ENCODE measurements around the gene TEX10. TPM values are rescaled to one million over a fixed set of nuclear protein-coding genes. Genes with fewer than 3 reads are reported as not detected.

The TEX10 gene
- total RNA-seq, 1 donor from 2014 or later: 35.1 TPM

- H3K27ac Mint-ChIP-seq: no peak overlapping the region
- H3K36me3 Mint-ChIP-seq (ENCODE audit: insufficient read depth): peaks cover 39% of the 10 kb centered on the region
- no peak for TF ChIP-seq CTCF (IDR thresholded peaks at IDR 0.05; ENCODE audit: unreplicated experiment)
Observed at GRCh38 chr9:100282388-100282719, 70.4 kb downstream of the TEX10 start.

GRCh38 chr9:100281676-100282387 lies 70.9 kb downstream of the TEX10 start:
- H3K4me1 Mint-ChIP-seq (ENCODE audit: low read depth): no peaks in the 10 kb centered on the region
- H3K36me3 Mint-ChIP-seq (ENCODE audit: insufficient read depth): peaks cover 41% of the 10 kb centered on the region
- TF ChIP-seq CTCF (IDR thresholded peaks at IDR 0.05; ENCODE audit: unreplicated experiment): no peak
- peaks cover 12% of the 10 kb centered on the region for H3K9me3 Mint-ChIP-seq (ENCODE audit: low read depth)
- no peak for DNase-seq (ENCODE audit: low spot score, unreplicated experiment)
- no peak overlapping the region for H3K27ac Mint-ChIP-seq
- no peak overlapping the region for H3K4me3 Mint-ChIP-seq (ENCODE audit: low read depth)
- H3K27me3 Mint-ChIP-seq: no peaks in the 10 kb centered on the region

More at GRCh38 chr9:100282388-100282719, 70.4 kb downstream of the TEX10 start:
- Mint-ChIP-seq H3K9me3 (ENCODE audit: low read depth) (peaks cover 12% of the 10 kb centered on the region), H3K4me1 (ENCODE audit: low read depth) (no peaks in the 10 kb centered on the region), H3K27me3 (no peaks in the 10 kb centered on the region), H3K4me3 (ENCODE audit: low read depth) (no peak overlapping the region)
- no peak for DNase-seq (ENCODE audit: low spot score, unreplicated experiment)

- no peaks in the 10 kb centered on the region for H3K27me3 Mint-ChIP-seq
- H3K4me3 Mint-ChIP-seq (ENCODE audit: low read depth): no peak overlapping the region
- H3K27ac Mint-ChIP-seq: no peak overlapping the region
- peaks cover 39% of the 10 kb centered on the region for H3K36me3 Mint-ChIP-seq (ENCODE audit: insufficient read depth)
- no peak for DNase-seq (ENCODE audit: low spot score, unreplicated experiment)
- no peak for TF ChIP-seq CTCF (IDR thresholded peaks at IDR 0.05; ENCODE audit: unreplicated experiment)
- peaks cover 12% of the 10 kb centered on the region for H3K9me3 Mint-ChIP-seq (ENCODE audit: low read depth)
- H3K4me1 Mint-ChIP-seq (ENCODE audit: low read depth): no peaks in the 10 kb centered on the region
Observed at GRCh38 chr9:100281066-100281465, 71.7 kb downstream of the TEX10 start.

- Mint-ChIP-seq H3K27me3 (no peaks in the 10 kb centered on the region), H3K4me1 (ENCODE audit: low read depth) (no peaks in the 10 kb centered on the region), H3K9me3 (ENCODE audit: low read depth) (no peaks in the 10 kb centered on the region), H3K36me3 (ENCODE audit: insufficient read depth) (peaks cover 21% of the 10 kb centered on the region), H3K4me3 (ENCODE audit: low read depth) (no peak overlapping the region), H3K27ac (no peak overlapping the region)
- no peak for DNase-seq (ENCODE audit: low spot score, unreplicated experiment)
- TF ChIP-seq CTCF (IDR thresholded peaks at IDR 0.05; ENCODE audit: unreplicated experiment): no peak
Observed at GRCh38 chr9:100277166-100277979, 75.4 kb downstream of the TEX10 start.

- H3K9me3 Mint-ChIP-seq (ENCODE audit: low read depth): no peaks in the 10 kb centered on the region
- no peaks in the 10 kb centered on the region for H3K4me1 Mint-ChIP-seq (ENCODE audit: low read depth)
- DNase-seq (ENCODE audit: low spot score, unreplicated experiment): no peak
- no peak overlapping the region for H3K4me3 Mint-ChIP-seq (ENCODE audit: low read depth)
- no peak overlapping the region for H3K27ac Mint-ChIP-seq
- no peak for TF ChIP-seq CTCF (IDR thresholded peaks at IDR 0.05; ENCODE audit: unreplicated experiment)
- peaks cover 12% of the 10 kb centered on the region for H3K36me3 Mint-ChIP-seq (ENCODE audit: insufficient read depth)
- no peaks in the 10 kb centered on the region for H3K27me3 Mint-ChIP-seq
Observed at GRCh38 chr9:100269656-100270055, 83.1 kb downstream of the TEX10 start.
